GM21576 (cell line): ENCODE results near the gene KRT74.
A peak's percentile ranks its signal among the peaks of the same experiment; 100 is the strongest.
"Not testable (repeated sequence)": the region's sequence is repeated elsewhere in the genome, so short reads cannot be mapped to it uniquely, and the experiment has no call there.

Experiments used
- ATAC-seq: cut with Tn5 transposase; IDR thresholded peaks from one replicate; pipeline ENCODE4 v1.9.1; 2021; ENCODE audit warnings: mild to moderate bottlenecking, moderate library complexity; ENCODE audit not compliant: unreplicated experiment

Gene KRT74

GRCh38 chr12:52603314-52603713, 29.7 kb upstream of the KRT74 start:
- ATAC-seq = no peak

GRCh38 chr12:52602552-52602951, 28.9 kb upstream of the KRT74 start:
- no peak for ATAC-seq

- ATAC-seq = no peak
These were observed 28.0 kb upstream of the KRT74 start for GRCh38 chr12:52601671-52602070.

GRCh38 chr12:52600941-52601481, 27.4 kb upstream of the KRT74 start, which contains the start of gene KRT72:
Gene KRT72 (minus strand): TSS chr12:52601463. CDS start chr12:52601452, 11 bp downstream.
- no peak for ATAC-seq

GRCh38 chr12:52600475-52600874, 26.8 kb upstream of the KRT74 start:
- ATAC-seq = no peak

GRCh38 chr12:52600071-52600470, 26.4 kb upstream of the KRT74 start:
- ATAC-seq = no peak

GRCh38 chr12:52598966-52599365, 25.3 kb upstream of the KRT74 start:
- no peak for ATAC-seq

- ATAC-seq = not testable (repeated sequence)
These were observed 20.6 kb upstream of the KRT74 start for GRCh38 chr12:52594237-52594636.

- ATAC-seq = no peak
These were observed 17.9 kb upstream of the KRT74 start for GRCh38 chr12:52591521-52591920.

GRCh38 chr12:52590021-52590420, 16.4 kb upstream of the KRT74 start:
- ATAC-seq = no peak

GRCh38 chr12:52587563-52587962, 13.9 kb upstream of the KRT74 start:
- ATAC-seq = no peak

- no peak for ATAC-seq
These were observed 12.3 kb upstream of the KRT74 start for GRCh38 chr12:52585946-52586345.

GRCh38 chr12:52585066-52585465, 11.4 kb upstream of the KRT74 start:
- ATAC-seq = no peak

GRCh38 chr12:52584156-52584682, 10.6 kb upstream of the KRT74 start:
- no peak for ATAC-seq

GRCh38 chr12:52582971-52583456, 9.4 kb upstream of the KRT74 start:
- ATAC-seq = peak; percentile 53

- ATAC-seq = no peak
These were observed 8.8 kb upstream of the KRT74 start for GRCh38 chr12:52582486-52582885.

GRCh38 chr12:52581481-52581880, 7.8 kb upstream of the KRT74 start:
- no peak for ATAC-seq

- no peak for ATAC-seq
These were observed 7.4 kb upstream of the KRT74 start for GRCh38 chr12:52581066-52581465.

GRCh38 chr12:52580496-52580895, 6.9 kb upstream of the KRT74 start:
- ATAC-seq = no peak

- no peak for ATAC-seq
These were observed 6.1 kb upstream of the KRT74 start for GRCh38 chr12:52579468-52580465.

- ATAC-seq = no peak
These were observed 4.8 kb upstream of the KRT74 start for GRCh38 chr12:52578469-52578868.

- no peak for ATAC-seq
These were observed 3.7 kb upstream of the KRT74 start for GRCh38 chr12:52577316-52577715.
